Measurements from ENCODE around the gene FBLN1.
A peak's percentile ranks its signal among the peaks of the same experiment; 100 is the strongest.

FBLN1 gene

DNA sequence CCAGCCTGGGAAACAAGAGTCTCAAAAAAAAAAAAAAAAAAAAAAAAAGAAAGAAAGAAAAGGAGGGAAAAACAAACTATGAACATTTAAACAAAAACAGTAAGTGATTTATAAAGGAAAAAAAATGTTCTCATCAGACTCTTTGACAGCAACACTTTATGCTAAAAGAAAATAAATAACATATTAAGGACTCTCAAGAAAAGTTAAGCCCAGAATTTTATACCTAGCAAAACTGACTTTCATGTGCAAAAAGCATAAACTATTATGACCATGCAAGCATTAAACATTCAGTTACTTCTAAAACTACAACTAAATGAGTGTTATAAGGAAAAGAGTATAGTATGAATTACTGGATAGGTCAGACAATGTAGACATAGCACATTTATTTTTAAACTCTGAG, 68.4 kb downstream of the FBLN1 start:
- DNase-seq (ENCODE audit: low read depth in 2 of 2): no peak

DNA sequence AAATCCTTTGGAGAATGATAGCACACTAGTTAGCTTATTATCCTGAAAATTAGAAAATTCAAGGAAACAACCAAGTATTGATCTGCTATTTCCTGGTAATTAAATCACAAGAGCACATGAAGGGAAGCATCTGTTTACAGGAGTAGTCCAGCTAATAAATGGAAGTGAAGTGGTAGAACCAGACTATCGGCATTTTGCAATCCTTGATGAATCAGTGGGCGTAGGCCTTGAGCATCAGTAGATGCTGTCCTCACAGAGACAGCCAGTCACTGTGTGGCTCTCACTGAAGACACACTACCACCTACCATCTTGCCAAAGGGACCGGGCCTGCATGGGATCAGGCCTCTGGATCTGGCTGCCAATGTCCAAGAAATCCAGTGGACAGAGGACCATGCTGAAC, 69.8 kb downstream of the FBLN1 start:
- no peak for DNase-seq (ENCODE audit: low read depth in 2 of 2)

- DNase-seq (ENCODE audit: low read depth in 2 of 2): no peak
These were observed 71.5 kb downstream of the FBLN1 start for GRCh38 chr22:45574069-45574703.

DNA sequence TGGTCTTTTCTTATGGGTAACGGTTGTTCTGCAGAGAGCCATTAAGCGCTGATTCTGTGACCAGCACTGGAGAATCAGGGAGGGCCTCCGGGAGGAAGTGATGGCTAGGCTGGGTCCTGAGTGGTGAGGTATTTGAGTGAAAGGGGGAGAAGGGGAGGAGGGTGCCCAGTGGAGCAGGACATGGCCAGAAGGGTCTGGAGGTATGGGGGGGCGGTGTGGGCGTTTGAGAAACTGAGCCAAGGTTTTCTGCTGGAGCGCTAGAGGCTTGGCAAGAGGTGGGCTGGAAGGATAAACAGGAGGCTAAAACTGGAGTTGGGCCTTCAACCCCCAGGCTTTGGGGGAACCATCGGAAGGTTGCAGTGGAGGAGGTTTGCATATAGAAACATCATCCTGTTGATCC, 72.5 kb downstream of the FBLN1 start:
- DNase-seq (ENCODE audit: low read depth in 2 of 2): no peak

DNA sequence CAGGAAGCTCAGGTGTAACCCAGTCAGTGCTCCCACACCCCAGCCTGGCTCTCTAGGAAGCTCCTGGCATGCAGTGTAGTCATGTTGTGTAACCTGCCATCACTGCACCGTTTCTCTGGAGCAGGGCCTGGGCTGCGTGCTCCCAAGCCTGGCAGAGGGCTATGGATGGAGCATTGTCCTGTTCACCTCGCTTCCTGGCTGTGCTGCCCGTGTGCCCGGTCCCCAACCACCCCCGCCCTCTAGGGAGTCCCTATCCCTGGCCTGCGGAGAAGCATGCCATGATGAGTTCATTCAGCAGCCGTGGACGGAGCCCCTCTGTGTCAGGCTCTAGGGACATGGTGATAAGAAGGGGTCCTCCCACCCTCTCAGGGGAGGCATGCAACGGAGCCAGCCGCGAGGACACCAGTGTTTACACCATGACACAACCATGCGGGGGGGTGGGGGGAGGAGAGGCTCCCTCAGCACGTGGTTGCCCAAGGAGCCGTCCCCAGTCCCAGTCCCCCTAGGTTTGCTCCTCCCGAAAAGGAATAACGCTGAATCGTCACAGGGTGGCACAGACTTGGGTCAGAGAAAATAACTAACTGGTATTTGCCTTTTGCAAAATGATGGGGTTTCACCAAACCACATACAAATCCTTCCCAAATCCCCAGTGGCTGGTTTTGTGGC, 73.1 kb downstream of the FBLN1 start:
- DNase-seq (ENCODE audit: low read depth in 2 of 2): no peak

- DNase-seq (ENCODE audit: low read depth in 2 of 2): no peak
These were observed 73.6 kb downstream of the FBLN1 start for GRCh38 chr22:45576273-45576625.

GRCh38 chr22:45576730-45577464, 74.2 kb downstream of the FBLN1 start:
- no peak for DNase-seq (ENCODE audit: low read depth in 2 of 2)

- peak; percentile 26 to 32 for DNase-seq (ENCODE audit: low read depth in 2 of 2)
These were observed 75.3 kb downstream of the FBLN1 start for GRCh38 chr22:45577746-45578523.

DNA sequence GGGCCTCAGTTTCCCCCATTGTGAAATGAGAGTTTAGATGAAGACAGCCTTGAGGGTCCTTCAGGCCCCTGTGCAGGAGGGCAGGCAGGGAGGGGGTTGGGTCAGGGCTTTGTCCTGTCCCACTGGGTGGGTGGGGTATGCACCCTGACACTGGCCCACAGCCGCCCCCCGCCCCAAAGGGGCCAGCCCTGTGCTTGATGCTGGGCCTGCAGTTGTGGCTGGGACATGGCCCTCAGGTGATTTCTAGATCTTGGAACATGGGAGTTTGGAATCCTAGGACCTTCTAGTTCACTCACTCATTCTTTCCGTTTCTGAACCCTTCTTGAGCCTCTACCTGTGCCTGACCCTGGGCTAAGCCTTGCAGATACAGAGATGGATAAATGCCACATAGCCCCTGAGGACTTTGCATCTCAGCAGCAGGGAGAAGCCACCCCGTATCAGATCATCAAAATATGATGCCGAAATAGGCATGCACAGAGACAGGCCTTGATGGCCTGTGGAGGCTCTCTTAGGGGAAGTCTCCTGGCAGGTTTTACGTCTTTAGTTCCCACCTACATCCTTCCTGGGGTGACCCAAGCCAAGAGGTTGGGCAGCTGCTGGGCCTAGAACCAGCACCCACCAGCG, 76.0 kb downstream of the FBLN1 start:
- no peak for DNase-seq (ENCODE audit: low read depth in 2 of 2)

GRCh38 chr22:45579306-45579705, 76.6 kb downstream of the FBLN1 start:
- DNase-seq (ENCODE audit: low read depth in 2 of 2): no peak

DNA sequence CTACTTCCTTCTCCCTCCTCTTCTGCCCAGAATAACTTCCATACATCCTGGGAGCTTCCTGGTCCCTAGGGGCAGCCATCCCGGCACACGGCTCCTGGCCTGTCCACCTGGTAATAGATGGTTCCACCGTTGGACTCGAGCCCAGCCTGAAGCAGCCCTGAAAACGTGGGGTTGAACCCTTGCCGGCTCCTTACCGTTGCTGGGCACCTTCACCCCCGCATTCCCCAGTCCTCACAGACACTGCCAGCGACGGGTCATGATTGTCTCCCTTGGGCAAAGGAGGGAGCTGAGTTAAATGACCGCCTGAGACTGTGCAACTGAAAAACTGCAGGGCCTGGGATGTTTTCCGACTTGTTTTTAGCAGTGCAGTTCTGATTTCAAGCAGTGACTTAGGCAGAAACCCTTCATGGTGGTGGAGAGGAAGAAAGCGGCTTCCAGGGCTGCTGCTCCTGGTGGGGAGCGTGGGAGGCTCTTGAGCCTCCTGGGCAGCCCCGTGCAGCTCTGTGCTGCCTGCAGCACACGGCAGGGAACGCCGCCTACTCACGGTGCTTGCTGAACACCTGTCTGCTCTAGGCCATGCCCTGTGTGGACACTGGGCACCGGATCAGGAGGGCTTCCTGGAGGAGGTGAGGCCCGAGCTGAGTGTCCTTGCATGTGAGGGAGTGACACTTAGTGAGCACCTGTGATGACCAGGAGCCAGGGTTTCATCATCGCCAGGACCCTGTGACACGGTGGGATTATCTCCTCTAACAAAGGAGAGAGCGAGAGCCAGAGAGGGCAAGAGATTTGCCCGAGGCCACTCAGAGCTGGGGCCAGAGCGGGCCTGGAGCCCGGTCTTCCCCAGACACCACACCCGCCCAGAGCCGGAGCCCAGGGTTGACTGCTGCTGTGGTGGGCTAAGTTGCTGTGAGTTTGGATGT, 77.4 kb downstream of the FBLN1 start:
- no peak for DNase-seq (ENCODE audit: low read depth in 2 of 2)

GRCh38 chr22:45580726-45581381, 78.2 kb downstream of the FBLN1 start:
- DNase-seq (ENCODE audit: low read depth in 2 of 2): no peak

DNA sequence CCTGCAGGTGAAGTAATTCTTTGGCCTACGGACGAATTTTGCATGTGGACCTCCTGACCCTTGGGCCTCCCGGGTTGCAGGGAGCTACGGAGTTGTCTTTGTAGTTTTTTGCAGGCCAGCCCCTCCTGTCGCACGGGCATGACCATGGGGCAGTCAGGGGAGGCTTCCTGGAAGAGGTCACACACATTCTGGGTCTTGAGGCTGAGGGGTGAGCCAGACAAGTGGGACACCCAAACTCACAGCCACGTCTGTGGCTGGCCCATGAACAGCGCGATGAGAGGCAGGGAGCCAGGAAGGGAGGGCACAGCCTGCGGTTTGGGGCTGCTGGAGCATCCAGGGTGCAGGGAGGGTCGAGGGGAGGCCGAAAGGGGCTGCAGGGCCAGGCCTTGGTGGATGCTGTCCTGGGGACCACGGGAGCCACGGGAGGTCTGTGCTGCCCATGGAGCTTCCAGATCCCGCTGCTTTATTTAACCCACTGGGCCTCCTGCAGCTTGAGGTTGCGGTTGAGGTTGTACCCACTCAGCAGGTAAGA, 78.9 kb downstream of the FBLN1 start:
- no peak for DNase-seq (ENCODE audit: low read depth in 2 of 2)

- DNase-seq (ENCODE audit: low read depth in 2 of 2): no peak
These were observed 79.7 kb downstream of the FBLN1 start for GRCh38 chr22:45582236-45582954.

- no peak for DNase-seq (ENCODE audit: low read depth in 2 of 2)
These were observed 80.3 kb downstream of the FBLN1 start for GRCh38 chr22:45582955-45583320.

DNA sequence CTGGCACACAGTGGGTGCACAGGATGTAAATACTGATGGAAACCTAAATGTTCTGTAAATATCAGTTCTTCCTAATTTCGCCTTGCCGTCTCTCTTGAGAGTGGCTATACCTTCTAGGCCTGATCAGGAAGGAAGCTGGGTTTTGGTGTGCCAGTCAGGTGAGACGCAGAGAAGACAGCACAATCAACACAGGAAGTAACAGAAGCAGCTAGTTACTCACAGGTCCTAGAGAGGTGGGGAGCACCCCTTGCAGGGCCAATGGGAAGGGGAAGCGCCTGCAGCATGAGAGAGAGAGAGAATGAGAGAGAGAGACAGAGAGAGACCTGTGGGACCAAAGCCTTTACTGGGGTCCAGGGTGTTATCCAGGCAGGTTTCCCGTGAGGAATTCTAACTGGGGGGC, 80.8 kb downstream of the FBLN1 start:
- DNase-seq (ENCODE audit: low read depth in 2 of 2): no peak

GRCh38 chr22:45584121-45584570, 81.5 kb downstream of the FBLN1 start:
- DNase-seq (ENCODE audit: low read depth in 2 of 2): no peak

- no peak for DNase-seq (ENCODE audit: low read depth in 2 of 2)
These were observed 82.1 kb downstream of the FBLN1 start for GRCh38 chr22:45584621-45585436.

DNA sequence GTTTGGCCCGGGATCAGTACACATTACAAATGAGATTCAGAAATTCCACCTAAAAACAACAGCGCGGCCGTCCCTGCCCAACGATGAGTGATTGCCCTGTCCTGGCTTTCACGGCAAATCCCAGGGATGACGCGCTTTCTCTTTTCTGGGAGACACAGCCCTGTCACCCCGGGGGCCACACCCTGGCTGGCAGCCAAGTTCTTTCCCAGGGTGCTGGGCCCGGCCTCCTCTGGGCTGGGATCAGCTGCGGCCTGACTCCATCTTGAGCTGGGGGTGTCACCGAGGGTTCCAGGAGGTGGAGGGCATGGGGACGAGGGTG, 82.7 kb downstream of the FBLN1 start:
- DNase-seq (ENCODE audit: low read depth in 2 of 2): no peak

Measured in stimulated activated CD8-positive, alpha-beta memory T cell treated with anti-CD3 and anti-CD28 coated beads, Interleukin-15, amount 100 ng/mL, for 4 hours (primary cell).